ENCODE results near the gene AGRN.

DNA sequence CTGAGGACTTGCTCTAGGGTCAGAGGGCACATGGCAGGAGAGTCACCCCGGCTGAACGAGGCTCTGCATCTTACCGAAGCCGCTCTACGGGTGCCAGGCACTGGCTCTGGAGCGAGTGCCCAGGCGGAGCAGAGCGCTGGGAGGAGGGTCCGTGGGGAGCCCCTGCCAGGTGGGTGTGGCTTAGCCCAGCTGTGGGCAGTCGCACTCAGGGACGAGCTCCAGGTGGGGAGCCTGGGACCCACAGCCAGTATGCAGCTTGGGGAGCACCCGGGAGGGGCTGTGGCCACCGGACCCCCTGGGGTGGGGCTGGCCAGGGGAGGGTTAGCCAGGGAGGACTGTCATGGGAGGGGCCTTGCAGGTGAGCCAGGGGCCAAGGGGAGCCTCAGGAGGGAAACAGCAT, 3.8 kb downstream of the AGRN start:
- TF ChIP-seq POLR2A (IDR thresholded peaks at IDR 0.05) (no peak), CTCF (IDR thresholded peaks at IDR 0.05) (no peak)
